Measurements from ENCODE around the gene AASDHPPT.

Gene AASDHPPT

GRCh38 chr11:106086850-106087249 lies 9.4 kb downstream of the AASDHPPT start:
- DNase-seq = no peak

GRCh38 chr11:106087815-106088435 lies 10.5 kb downstream of the AASDHPPT start:
- DNase-seq = peak; percentile 41 to 79

DNA sequence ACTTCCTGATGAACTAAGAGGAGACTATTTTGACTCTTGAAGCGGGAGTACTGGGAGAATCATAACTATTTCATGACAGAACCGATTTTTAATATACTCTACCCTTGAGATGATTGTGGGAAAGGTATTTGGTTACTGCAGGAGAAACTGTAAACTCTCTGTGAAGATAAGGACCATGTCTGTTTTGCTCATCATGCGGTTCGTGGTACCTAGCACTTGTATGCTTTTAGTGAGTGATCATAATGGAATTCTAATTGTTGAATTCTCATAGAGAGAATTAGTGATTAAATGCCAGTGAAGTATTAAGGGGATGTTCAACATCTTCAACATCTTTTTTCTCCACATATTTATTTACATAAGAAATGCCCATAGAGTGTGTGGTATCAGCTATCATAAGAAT lies 11.4 kb downstream of the AASDHPPT start:
- DNase-seq = no peak

GRCh38 chr11:106091480-106092123 lies 14.1 kb downstream of the AASDHPPT start:
- no peak for DNase-seq

DNA sequence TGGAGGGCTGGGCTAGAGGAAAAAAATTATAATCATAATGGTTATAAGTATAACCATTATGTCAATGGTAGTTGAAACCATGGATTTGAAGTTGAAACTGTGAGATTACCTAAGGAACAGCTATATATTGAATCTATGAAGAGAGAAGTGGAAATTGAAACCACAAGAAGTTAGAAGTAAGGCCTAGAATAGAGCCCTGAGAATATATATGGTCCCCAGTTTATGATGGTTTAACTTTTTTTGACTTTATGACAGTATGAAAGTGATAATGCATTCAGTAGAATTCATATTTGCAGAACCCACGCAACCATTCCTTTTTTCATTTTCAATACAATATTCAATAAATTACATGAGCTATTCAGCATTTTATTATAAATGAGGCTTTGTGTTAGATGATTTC lies 15.0 kb downstream of the AASDHPPT start:
- no peak for DNase-seq

DNA sequence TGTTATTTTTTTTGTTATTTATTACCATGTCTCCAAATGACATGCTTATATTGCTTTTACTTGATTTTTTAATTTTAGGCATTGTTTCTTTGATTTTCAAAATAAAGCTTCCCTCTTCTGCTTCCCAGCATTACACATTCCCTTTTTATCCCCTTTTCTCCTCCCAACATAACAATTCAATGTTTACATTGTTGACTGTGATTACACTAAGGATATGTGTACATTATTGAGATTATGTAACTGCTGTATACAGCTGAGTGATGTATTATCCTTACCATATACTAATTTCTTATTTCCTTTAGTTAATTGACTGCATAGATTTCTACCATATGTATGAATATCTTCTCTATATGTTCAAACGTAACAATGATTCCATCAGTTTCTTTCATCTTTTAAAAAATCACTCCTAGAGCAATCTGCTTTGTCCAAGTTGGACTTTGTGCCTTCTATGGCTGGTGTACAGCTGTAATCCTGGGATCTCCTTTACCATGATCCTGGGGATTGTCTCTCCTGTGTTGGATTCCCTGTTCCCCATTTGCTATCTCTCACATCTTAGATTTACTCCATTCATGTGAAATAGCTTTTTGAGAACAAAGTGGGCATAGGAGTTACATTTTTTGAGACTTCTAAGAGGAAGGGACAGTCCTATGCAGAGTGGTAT lies 21.6 kb downstream of the AASDHPPT start:
- DNase-seq = no peak

DNA sequence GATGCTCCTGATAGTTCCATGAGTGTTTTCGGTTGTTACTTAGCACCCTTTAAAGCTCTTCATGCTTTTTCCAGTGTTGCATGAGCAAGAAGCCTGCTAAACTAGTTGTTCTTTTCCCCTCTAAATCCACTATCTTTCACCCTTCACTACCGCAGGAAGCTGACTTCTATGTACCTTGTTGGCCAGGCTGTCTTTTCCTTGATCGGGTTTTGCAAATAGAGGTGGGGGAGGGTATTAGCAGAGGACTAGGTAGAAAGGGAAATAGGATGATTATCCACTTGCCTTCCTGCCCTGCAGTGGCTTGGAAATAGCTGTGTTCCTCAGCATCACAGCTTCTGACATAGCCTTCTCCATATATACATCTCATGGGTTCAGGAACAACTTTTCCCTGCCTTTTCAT lies 23.9 kb downstream of the AASDHPPT start:
- no peak for DNase-seq

- no peak for DNase-seq
These were observed 24.4 kb downstream of the AASDHPPT start for GRCh38 chr11:106101819-106102218.

- no peak for DNase-seq
These were observed 28.5 kb downstream of the AASDHPPT start for GRCh38 chr11:106105986-106106385.

DNA sequence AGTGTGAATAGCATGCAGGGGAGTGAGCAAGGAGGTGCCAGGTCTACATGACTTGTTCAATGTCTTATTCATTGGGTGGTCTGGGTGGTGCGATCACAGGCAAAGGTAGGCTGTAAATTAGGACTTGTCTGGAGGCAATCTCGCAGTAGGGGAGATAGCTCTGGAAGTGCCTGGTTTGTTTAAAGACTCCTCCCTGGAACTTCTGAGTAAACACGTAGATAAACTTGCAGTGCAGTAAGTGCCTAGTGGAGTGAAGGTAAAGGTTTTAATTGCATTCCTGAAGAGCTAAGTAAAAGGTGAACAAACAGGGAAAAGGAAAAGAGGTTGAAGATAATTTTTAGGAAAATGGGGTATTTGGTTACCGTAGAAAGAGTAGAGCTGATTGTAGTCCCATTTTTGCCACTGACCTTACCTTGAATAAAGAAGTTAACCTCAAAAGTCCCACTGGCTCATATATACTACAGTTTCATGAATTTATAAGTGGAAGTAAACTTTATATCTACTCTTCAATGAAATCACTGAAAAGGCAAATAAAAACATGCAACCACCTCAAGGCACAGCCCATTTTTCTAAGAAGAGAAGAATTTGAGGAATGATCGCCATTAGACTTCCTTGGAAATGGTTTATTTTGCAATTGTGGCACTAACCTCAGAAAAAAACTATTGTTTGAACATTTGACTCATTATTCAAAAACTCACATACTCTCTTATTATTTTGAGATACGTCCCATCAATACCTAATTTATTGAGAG lies 44.3 kb downstream of the AASDHPPT start:
- DNase-seq = no peak

GRCh38 chr11:106127604-106128003 lies 50.1 kb downstream of the AASDHPPT start:
- peak; percentile 70 to 83 for DNase-seq

GRCh38 chr11:106128740-106129139 lies 51.3 kb downstream of the AASDHPPT start:
- DNase-seq = no peak

- no peak for DNase-seq
These were observed 54.5 kb downstream of the AASDHPPT start for GRCh38 chr11:106131998-106132397.

DNA sequence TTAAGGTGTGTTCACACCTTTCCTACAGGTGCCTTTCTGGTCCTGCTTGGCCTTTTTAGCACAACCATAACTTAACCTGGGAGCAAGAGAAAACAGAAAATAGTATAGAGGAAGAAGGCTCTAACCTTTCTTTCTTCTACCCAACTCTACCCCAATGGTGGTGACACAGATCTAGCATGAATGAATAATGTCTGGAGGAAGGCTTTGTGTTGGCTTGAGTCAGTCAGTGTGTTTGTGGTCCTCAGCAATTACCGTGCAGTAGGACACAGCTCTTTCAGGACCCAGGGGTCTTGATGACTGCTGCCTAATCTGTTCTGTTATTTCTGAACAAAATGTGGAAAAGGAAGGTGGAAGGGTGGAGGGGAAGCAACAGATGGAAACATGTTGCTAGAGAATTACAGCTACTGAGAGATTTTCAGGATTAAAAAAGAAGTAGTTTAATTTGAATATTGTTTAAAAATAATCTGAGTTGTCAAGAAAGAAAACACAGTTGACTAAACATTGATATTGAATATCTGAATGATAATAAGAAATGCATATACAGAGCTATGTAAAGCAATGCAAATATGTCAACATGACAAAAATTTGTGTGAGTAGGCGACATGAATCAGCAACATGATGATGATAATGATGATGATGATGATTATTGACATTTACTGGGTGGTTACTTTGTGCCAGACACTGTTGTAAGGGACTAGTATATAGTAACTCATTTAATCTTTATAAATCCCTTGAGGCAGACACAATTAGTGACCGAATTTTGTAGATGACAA lies 55.3 kb downstream of the AASDHPPT start:
- peak in 1 of 2 experiments; percentile 24 for DNase-seq

DNA sequence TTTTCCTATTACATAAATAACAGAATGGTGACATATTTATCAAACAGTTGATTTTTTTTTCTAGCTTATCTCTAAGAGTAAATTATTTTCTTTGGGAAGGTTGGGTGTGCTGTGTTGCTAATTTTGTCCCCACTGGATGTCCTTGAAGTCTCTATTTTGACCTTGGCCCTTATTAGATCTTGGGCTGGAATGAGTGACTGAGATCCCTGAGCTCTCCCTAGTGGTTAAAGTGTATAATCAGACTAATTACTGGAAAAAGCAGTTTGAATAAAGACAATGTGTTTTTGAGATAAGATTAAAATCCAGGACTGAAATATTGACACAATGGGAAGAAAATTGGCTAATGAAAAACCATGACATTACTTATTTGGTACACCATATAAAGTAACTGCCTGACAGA lies 56.1 kb downstream of the AASDHPPT start:
- DNase-seq = peak in 1 of 2 experiments; percentile 22

DNA sequence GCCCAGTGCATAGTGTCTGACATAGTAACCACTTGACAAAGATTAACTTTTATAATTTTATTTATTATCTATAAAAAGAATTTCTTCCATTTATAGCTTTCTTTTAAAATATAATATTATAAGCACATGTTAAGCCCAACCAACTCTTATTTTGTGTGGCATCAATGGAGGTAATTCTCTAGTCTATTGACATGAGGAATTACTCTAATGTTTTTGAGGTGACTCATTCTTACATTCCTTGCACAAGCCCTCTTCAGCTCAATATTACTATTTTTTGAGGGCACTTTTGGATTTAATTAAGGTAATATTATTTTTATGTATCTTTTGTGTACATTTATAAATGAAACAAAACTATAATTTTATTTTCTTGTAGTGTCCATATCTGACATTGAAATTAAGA lies 59.6 kb downstream of the AASDHPPT start:
- no peak for DNase-seq

DNA sequence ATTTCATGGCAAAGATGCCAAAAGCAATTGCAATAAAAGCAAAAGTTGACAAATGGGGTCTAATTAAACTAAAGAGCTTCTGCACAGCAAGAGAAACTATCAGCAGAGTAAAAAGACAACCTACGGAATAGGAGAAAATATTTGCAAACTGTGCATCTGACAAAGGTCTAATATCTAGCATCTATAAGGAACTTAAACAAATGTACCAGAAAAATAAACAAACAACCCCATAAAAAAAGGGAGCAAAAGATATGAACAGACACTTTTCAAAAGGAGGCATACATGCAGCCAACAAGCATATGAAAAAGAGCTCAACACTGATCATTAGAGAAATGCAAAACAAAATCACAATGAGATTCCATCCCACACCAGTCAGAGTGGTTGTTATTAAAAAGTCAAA lies 60.3 kb downstream of the AASDHPPT start:
- no peak for DNase-seq

All from NCI-H526 (cell line).